Left lobe of liver (tissue), 2 donors: ENCODE results near the gene GATAD2B. TPM values are rescaled to one million over a fixed set of nuclear protein-coding genes. Genes with fewer than 3 reads are reported as not detected.

Experiments
- ATAC-seq: fragments of 200-7000 bp; cut with Tn5 transposase; one replicate; pipeline ENCODE4 v1.9.1; 2020; ENCODE audit warnings: mild to moderate bottlenecking, moderate library complexity
- DNase-seq: peaks from one replicate; pipeline ENCODE4 v3.0.0-alpha.2; 2020; ENCODE audit warnings: low spot score
- total RNA-seq: library from RNA; stranded (reverse); gene quantifications from one replicate; pipeline ENCODE4 v1.2.1, GENCODE V29; 2021
- donor health status: DM: no; HTN: no; CAD: no; lungs with moderate emphysema.
- donor health status: DM: no; HTN: yes; CAD: no.

The GATAD2B gene
- total RNA-seq, 1 donor from 2014 or later: 18.9 TPM

GRCh38 chr1:153953859-153954365 lies 31.1 kb upstream of the GATAD2B start:
- DNase-seq (peak; percentile 93), ATAC-seq (peak; percentile 79)

GRCh38 chr1:153951801-153952200 lies 29.0 kb upstream of the GATAD2B start:
- DNase-seq (no peak), ATAC-seq (no peak)

- ATAC-seq (no peak), DNase-seq (no peak)
Measured at GRCh38 chr1:153951183-153951582, 28.4 kb upstream of the GATAD2B start.

GRCh38 chr1:153946622-153947241 lies 24.0 kb upstream of the GATAD2B start, which contains the start of gene DENND4B:
TSS of gene DENND4B (minus strand) at chr1:153946718. CDS start at chr1:153944374, 2,344 bp downstream.
- DNase-seq (peak; percentile 90), ATAC-seq (peak; percentile 88)

GRCh38 chr1:153945795-153946621 lies 23.2 kb upstream of the GATAD2B start:
- ATAC-seq (peak; percentile 77), DNase-seq (peak; percentile 91)

GRCh38 chr1:153945131-153945794 lies 22.5 kb upstream of the GATAD2B start:
- peak; percentile 64 for DNase-seq
- ATAC-seq: peak; percentile 2

- no peak for ATAC-seq
Measured at GRCh38 chr1:153944827-153945117, 22.0 kb upstream of the GATAD2B start.

GRCh38 chr1:153944005-153944826 lies 21.4 kb upstream of the GATAD2B start:
- ATAC-seq: no peak
- no peak for DNase-seq

More at GRCh38 chr1:153944827-153945117, 22.0 kb upstream of the GATAD2B start:
- no peak for DNase-seq

- ATAC-seq (peak; percentile 14), DNase-seq (no peak)
Measured at GRCh38 chr1:153942766-153943549, 20.2 kb upstream of the GATAD2B start.

GRCh38 chr1:153941826-153942725 lies 19.3 kb upstream of the GATAD2B start:
- no peak for DNase-seq
- ATAC-seq: no peak

GRCh38 chr1:153940756-153941155 lies 18.0 kb upstream of the GATAD2B start:
- DNase-seq (no peak), ATAC-seq (no peak)

- no peak for ATAC-seq
Measured at GRCh38 chr1:153939476-153939875, 16.7 kb upstream of the GATAD2B start.

GRCh38 chr1:153938996-153939395 lies 16.2 kb upstream of the GATAD2B start:
- DNase-seq (no peak), ATAC-seq (no peak)

More at GRCh38 chr1:153939476-153939875, 16.7 kb upstream of the GATAD2B start:
- no peak for DNase-seq

- DNase-seq (no peak), ATAC-seq (no peak)
Measured at GRCh38 chr1:153937331-153937730, 14.6 kb upstream of the GATAD2B start.

GRCh38 chr1:153936011-153936802 lies 13.4 kb upstream of the GATAD2B start:
- no peak for DNase-seq
- ATAC-seq: no peak

- no peak for DNase-seq
- no peak for ATAC-seq
Measured at GRCh38 chr1:153934746-153935145, 12.0 kb upstream of the GATAD2B start.

GRCh38 chr1:153933955-153934354 lies 11.2 kb upstream of the GATAD2B start:
- no peak for DNase-seq
- ATAC-seq: no peak

- ATAC-seq (no peak), DNase-seq (no peak)
Measured at GRCh38 chr1:153933430-153933829, 10.7 kb upstream of the GATAD2B start.
